RWPE2 (cell line): ENCODE results near the gene PDIA6.

Source experiments
- ATAC-seq: fragments of 200-7000 bp; cut with Tn5 transposase; 3 replicates; pipeline ENCODE4 v1.9.1; 2021; ENCODE audit warnings: low read depth
- DNase-seq: peaks from one replicate; pipeline ENCODE4 v3.0.0-alpha.2; 2020; ENCODE audit warnings: low spot score
- H3K27ac ChIP-seq: fragments of 450-650 bp; 2 replicates; pipeline ENCODE4 v1.5.1; 2017; ENCODE audit warnings: mild to moderate bottlenecking; ENCODE audit not compliant: poor library complexity, severe bottlenecking
- H3K27me3 ChIP-seq: fragments of 250-450 bp; sonication (Bioruptor Pico); 2 replicates; pipeline ENCODE4 v1.5.1; 2021; ENCODE audit warnings: mild to moderate bottlenecking, moderate library complexity; ENCODE audit not compliant: insufficient read depth, poor library complexity, severe bottlenecking
- H3K36me3 ChIP-seq: fragments of 250-450 bp; sonication (Bioruptor Pico); 2 replicates; pipeline ENCODE4 v1.5.1; 2020; ENCODE audit warnings: low read depth, mild to moderate bottlenecking, moderate library complexity
- H3K4me1 ChIP-seq: fragments of 250-450 bp; sonication (Bioruptor Pico); 2 replicates; pipeline ENCODE4 v1.5.1; 2021; ENCODE audit warnings: mild to moderate bottlenecking, moderate library complexity; ENCODE audit not compliant: insufficient read depth, poor library complexity, severe bottlenecking
- H3K4me3 ChIP-seq: fragments of 250-450 bp; sonication (Bioruptor Pico); 2 replicates; pipeline ENCODE4 v1.5.1; 2021; ENCODE audit warnings: mild to moderate bottlenecking, moderate library complexity; ENCODE audit not compliant: severe bottlenecking
- H3K9me3 ChIP-seq: fragments of 250-450 bp; sonication (Bioruptor Pico); 2 replicates; pipeline ENCODE4 v1.5.1; 2021; ENCODE audit warnings: mild to moderate bottlenecking, moderate library complexity; ENCODE audit not compliant: severe bottlenecking
- TF ChIP-seq, protein P1 (sequence below): fragments of 450-650 bp; IDR thresholded peaks from one replicate; pipeline ENCODE4 v1.5.1; 2017; ENCODE audit warnings: mild to moderate bottlenecking, moderate library complexity; ENCODE audit not compliant: poor library complexity, severe bottlenecking

The PDIA6 gene

DNA sequence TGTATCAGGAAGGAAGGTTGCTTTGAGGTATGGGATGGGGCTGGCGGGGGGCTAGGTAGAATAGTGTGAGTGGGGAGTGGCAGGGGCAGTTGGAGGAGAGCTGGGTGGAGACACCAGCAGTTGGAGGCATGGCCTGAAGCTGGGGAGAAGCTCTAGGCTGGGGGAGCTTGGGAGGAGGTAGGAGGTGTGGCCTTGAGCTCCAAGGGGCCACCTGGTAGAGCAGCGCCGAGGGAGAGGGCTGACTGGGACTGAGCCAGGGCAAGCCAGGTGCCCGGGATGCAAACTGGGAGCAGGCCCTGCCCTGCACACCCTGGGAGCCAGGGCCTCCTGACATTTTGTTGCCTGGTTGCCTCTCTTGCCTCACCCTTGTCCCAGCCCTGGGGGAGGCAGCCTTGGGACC is 33.1 kb upstream of the PDIA6 start:
- Histone ChIP-seq H3K36me3 (no peaks in the 10 kb centered on the region), H3K9me3 (no peaks in the 10 kb centered on the region), H3K4me3 (no peak overlapping the region), H3K27ac (no peak overlapping the region), H3K4me1 (peaks cover 5% of the 10 kb centered on the region), H3K27me3 (no peaks in the 10 kb centered on the region)
- ATAC-seq (no peak), DNase-seq (no peak)
- TF ChIP-seq, protein P1, sequence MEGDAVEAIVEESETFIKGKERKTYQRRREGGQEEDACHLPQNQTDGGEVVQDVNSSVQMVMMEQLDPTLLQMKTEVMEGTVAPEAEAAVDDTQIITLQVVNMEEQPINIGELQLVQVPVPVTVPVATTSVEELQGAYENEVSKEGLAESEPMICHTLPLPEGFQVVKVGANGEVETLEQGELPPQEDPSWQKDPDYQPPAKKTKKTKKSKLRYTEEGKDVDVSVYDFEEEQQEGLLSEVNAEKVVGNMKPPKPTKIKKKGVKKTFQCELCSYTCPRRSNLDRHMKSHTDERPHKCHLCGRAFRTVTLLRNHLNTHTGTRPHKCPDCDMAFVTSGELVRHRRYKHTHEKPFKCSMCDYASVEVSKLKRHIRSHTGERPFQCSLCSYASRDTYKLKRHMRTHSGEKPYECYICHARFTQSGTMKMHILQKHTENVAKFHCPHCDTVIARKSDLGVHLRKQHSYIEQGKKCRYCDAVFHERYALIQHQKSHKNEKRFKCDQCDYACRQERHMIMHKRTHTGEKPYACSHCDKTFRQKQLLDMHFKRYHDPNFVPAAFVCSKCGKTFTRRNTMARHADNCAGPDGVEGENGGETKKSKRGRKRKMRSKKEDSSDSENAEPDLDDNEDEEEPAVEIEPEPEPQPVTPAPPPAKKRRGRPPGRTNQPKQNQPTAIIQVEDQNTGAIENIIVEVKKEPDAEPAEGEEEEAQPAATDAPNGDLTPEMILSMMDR, result no peak

- Histone ChIP-seq H3K9me3 (no peaks in the 10 kb centered on the region), H3K4me3 (no peak overlapping the region), H3K27me3 (no peaks in the 10 kb centered on the region), H3K4me1 (peaks cover 5% of the 10 kb centered on the region), H3K36me3 (no peaks in the 10 kb centered on the region), H3K27ac (no peak overlapping the region)
- TF ChIP-seq, protein P1, result no peak
- DNase-seq (peak; percentile 78), ATAC-seq (peak; percentile 97)
These were observed 31.5 kb upstream of the PDIA6 start for GRCh38 chr2:10844097-10844496.

- TF ChIP-seq, protein P1, result no peak
- H3K27ac ChIP-seq, result no peak overlapping the region
- no peaks in the 10 kb centered on the region for H3K9me3 ChIP-seq
- no peak for DNase-seq
- no peaks in the 10 kb centered on the region for H3K36me3 ChIP-seq
- peaks cover 5% of the 10 kb centered on the region for H3K4me1 ChIP-seq
- ATAC-seq, result no peak
- no peaks in the 10 kb centered on the region for H3K27me3 ChIP-seq
- no peak overlapping the region for H3K4me3 ChIP-seq
These were observed 29.9 kb upstream of the PDIA6 start for GRCh38 chr2:10842506-10842905.

DNA sequence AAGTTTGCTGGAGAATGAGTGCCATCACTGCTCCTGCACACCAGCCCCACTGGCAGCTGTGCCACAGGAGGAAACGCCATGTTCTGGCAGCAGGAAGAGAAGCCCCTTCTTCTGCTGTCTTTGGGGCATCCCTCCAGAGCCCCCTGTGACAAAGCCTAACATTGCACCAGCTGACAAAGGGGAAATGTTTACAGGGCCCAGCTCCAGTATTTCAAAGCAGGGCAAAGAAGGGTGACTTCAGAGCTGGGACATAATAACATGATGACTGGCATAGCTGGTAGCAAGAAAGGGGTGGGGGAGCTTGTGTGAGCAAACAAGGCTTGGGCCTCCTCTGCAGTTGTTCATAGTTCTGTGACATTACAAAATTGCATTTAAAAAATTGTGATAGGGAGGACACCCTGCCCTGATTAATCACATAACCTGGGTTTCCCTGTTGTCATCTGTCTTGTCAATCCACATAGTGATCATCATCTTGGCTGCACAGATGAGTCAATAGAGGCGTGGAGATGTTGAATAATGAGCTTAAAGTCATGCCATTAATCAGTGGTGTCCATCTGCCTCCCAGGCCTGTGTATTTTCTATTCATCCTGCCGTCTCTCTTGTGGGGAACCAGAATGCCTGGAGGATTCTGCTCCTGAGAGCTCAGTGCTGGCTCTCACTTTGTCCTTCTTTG is 29.1 kb upstream of the PDIA6 start:
- Histone ChIP-seq H3K4me1 (peaks cover 5% of the 10 kb centered on the region), H3K36me3 (no peaks in the 10 kb centered on the region), H3K9me3 (no peaks in the 10 kb centered on the region), H3K4me3 (no peak overlapping the region), H3K27ac (no peak overlapping the region), H3K27me3 (no peaks in the 10 kb centered on the region)
- DNase-seq, result no peak
- TF ChIP-seq, protein P1, result no peak
- no peak for ATAC-seq

DNA sequence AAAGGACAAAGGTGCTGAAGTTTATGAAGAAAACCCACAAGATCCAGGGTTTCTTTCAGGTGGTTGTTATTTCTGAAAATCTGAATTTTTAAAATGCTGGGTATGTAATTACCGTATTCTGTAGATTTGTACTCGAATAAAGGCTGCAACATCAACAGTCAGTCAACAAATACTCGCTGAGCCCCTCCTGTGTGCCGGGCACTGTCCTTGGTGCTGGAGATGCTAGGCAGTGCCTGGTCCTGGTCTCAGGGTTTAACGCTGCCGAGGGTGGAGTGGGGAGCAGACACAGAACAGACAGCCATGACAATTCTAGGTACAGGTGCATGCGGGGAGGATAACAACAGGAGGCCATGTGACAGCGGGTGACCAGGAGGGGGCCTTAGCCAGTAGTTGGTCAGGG is 27.2 kb upstream of the PDIA6 start:
- peaks cover 5% of the 10 kb centered on the region for H3K4me1 ChIP-seq
- no peak overlapping the region for H3K27ac ChIP-seq
- H3K9me3 ChIP-seq, result no peaks in the 10 kb centered on the region
- no peaks in the 10 kb centered on the region for H3K27me3 ChIP-seq
- ATAC-seq (no peak), DNase-seq (no peak)
- TF ChIP-seq, protein P1, result no peak
- no peaks in the 10 kb centered on the region for H3K36me3 ChIP-seq
- H3K4me3 ChIP-seq, result no peak overlapping the region
